GM18498 (cell line): ENCODE data around the gene RBCK1.
"Not testable (repeated sequence)": the region's sequence is repeated elsewhere in the genome, so short reads cannot be mapped to it uniquely, and the experiment has no call there.

Experiments
- ATAC-seq: cut with Tn5 transposase; IDR thresholded peaks from one replicate; pipeline ENCODE4 v1.9.1; 2021; ENCODE audit warnings: mild to moderate bottlenecking, moderate library complexity; ENCODE audit not compliant: unreplicated experiment

RBCK1 gene

DNA sequence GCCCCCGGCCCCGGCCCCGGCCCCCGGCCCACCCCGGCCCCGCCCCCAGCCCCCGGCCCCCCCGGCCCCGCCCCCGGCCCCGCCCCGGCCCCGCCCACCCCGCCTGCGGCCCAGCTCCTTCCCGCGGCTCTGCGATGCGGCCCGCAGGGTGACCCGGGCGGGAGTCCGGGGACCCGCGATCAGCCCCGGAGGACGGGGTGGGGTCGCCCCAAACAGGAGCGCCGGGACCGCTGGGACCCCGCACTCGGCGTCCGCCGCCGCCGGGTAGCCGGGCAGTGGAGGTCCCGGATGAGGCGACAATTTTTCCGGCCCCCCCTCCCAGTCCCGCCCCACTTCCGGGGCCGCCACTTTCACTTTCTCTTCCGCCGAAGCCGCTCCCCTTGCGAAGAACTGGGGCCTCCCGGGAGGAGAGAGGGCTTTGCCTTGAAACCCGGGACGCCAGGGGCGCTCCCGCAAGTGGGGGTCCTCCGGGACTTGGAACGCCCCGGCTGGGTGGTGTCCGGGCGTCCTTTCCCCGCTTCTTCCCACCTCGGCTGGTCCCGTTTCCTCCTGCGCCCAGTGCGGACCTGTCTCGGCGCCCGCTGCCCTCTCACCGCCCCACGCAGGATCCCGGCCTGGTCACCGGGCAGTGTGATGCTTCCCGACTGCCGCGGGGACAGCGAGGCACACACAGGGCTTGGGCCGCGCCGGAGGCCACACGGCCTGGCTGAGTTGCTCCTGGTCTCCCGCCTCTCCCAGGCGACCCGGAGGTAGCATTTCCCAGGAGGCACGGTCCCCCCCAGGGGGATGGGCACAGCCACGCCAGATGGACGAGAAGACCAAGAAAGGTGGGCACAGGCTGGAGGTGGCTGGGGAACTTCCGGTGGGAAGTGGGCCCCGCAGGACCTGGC is at the start of gene RBCK1:
TSS of gene RBCK1 (plus strand) at position 347 of the 890 bp plus-strand sequence. CDS start at position 806, 459 bp downstream.
- ATAC-seq: peak; percentile 75

DNA sequence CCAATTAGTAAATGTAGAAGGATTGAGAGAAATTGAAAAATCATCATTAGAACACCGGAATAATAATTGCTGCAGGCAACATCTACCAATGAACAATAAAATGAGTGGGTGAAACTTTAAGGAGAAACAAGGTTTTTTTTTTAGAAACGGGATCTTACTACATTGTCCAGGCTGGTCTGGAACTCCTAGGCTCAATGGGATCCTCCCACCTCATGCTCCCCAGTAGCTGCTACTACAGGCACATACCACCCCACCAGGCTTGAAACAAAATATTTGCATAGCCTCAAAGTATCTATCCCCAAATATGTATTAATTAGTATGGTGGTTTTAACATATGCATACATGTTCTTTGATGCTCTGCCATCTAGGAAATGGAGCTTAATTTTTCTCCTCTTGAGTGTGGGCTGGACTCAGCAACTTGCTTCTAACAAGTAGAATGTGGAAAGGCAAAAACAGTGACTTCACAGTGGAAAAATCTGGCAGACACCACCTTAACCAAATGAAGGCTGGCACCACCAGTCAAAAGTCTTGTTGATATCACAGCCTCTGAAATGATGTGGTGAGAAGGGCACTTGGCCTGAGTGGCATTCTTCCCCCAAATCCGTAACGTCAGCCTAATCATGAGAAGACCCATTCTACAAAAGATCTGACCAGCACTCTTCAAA is 49.1 kb upstream of the RBCK1 start:
- no peak for ATAC-seq

DNA sequence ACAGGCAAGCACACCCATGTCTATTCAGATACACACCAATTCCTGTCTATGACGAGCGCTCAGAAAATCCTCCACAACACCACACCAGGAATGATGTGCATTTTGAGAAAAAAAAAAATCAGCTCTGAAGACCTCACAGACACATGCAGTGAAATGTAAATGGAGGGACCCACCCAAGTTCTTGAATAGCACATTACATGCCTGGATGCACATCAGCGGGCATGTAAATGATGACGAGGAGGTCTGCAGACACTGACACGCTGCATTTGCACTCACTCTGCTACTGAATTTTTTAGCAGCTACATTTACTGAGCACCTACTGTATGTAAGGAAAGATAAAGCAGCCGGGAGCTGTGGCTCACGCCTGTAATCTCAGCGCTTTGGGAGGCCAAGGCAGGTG is 46.5 kb upstream of the RBCK1 start:
- no peak for ATAC-seq

DNA sequence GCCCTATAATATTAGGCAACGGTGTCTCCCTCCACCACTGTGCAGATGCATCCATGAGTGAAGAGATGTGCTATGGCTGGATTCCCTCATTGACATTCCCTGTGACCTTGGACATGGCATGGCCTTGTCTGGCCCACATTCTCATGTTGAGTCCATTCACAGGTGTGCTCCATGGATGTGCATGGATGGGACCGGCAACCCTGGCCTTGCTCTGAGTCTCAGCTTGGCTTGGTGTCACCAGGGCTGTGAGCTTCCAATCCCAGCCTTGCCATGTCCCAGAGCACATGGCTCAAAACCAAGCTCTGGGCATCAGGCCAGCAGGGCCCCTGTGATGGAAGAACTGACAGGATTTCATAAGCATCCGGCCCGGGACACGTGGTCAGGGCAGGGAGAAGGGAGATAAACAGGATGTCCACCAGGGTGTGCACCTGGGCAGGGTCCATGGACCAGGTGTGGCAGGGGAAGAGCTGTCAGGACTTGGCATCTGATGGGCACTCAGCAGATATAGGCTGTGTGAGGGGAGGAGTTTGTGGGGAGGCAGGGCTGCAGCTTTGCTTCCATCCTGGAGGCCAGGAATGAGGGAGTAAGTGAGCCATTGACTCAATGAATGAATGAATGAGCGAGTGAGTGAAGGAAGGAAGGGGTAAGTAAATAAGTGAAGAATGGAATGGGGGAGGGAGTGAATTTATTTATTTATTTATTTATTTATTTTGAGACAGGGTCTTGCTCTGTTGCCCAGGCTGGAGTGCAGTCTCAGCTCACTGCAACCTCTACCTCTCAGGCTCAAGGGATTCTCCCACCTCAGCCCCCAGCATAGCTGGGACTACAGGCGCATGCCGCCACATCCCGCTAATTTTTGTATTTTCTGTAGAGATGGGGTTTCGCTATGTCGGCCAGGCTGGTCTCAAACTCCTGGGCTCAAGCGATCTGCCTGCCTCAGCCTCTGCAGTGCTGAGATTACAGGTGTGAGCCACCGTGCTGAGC is 45.5 kb upstream of the RBCK1 start:
- ATAC-seq: no peak

DNA sequence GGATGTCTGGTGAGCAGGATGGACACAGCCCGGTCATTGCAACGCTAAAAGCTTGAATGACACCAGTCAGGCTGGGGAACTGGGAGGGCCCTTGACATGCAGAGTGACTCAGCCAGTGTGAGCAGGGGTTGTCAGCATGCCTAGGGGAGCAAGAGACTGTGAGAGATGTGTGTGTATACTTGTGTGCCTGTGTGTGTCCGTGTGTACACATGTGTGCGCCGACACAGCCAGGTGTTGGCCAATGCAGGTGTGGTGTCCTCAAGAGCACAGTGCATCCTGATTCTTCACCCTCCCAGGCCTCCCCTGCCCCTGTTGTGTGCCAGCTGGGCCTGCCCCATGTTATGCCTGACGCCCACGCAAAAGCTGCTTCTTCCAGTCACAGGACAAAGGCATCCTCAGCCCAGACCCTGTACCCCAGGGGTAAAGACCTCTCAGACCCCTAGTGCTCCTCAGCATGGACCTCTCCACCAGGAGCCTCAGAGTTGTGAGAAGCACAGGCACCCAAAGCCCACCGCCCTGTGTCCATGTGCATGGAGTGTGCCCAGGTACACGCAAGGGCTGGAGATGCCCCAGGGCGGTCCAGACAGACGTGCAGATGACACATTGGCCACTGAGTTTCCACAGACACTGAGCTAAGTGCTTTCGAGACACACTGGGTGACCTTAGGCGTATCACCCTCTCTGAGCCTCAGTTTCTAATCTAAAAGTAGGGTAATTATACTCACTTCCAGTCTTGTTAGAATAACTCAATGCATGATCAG is 44.6 kb upstream of the RBCK1 start:
- no peak for ATAC-seq

DNA sequence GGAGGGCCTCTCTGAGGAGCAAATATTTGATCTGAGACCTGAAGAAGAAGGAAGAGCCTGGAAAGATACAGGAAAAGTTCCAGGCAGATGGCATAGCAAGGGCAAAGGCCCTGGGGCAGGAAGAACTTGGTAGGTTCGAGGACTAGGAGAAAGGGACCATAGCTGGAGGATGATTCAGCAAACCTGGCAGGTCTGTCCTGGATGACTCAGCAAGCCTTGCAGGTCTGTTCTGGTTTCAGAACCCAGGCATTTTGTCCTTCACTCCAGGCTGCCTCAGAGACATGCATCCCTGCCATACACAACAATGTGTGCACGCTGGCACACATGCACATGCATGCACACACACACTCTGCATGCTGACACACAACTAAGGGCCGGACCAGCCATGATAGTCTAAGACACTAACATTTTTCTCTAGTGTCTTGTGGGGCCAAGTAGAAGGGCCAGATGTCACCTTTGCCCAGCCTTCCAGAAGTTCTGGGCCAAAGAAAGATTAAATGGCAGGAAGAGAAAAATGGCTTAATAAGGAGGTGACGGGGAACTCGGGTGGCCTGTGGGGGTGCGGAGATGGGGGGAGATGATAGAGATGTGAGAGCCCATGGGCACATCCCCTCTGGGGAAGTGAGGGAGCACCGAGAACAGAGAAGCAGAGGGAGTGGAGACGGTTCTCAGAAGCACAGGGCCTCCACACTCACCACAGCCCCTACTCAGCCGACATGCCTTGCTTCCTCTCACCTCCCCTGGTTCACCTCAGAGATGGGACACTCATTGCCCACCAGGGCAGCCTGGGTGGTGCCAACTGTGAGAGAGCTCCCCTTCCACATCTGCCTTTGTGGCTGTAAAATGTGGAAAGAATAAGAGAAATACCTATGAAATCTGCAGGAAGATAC is 42.9 kb upstream of the RBCK1 start:
- no peak for ATAC-seq

DNA sequence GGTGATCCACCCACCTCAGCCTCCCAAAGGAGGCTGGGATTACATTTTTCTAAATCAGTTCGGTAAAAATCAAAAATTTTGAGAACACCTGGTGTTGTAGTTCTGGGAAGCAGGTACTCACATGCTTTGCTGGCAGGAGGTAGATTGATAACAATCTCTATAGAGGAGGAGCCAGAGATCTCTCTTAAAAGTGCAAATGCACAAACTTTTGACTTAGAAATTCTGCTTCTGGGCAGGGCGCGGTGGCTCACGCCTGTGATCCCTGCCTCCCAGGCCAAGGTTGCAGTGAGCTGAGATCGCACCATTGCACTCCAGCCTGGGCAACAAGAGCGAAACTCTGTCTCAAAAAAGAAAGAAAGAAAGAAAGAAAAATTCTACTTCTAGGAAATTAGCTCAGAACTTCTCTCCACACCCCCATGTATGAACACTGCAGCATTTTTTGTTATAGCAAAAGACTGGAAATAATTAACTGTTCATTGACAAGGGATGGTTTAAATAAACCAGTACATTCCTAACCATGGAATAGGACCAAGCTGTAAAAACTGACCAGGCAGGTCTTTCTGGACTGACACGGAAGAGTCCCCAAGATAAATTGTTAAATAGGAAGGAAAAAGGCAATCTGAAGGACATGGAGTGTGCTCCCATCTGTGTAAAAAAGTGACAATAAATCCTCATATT is 41.9 kb upstream of the RBCK1 start:
- no peak for ATAC-seq

DNA sequence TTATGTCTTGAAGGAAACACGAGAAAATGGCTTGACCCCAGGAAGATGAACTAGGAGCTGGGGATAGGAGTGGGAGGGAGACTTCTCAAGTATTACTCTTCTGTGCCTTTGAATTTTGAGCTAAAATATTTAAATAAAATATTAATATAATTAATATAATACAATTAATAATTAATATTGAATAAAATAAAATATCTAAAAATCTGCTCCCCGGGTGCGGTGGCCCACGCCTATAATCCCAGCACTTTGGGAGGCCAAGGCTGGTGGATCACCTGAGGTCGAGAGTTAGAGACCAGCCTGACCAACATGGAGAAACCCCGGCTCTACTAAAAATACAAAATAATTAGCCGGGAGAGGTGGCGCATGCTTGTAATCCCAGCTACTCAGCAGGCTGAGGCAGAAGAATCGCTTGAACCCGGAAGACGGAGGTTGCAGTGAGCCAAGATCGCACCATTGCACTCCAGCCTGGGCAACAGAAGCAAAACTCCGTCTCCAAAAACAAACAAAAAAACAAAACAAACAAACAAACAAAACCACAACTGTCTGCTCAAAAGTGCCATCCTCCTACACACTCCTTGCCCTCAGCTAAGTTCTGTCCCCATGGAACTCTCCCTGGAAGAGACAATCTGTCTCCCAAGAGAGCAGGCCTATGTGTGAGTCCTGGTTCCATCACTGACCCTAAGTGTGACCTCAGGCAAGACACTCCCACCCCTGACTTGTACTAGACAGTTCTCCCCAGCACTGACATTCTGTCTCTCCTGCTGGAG is 41.2 kb upstream of the RBCK1 start:
- no peak for ATAC-seq

DNA sequence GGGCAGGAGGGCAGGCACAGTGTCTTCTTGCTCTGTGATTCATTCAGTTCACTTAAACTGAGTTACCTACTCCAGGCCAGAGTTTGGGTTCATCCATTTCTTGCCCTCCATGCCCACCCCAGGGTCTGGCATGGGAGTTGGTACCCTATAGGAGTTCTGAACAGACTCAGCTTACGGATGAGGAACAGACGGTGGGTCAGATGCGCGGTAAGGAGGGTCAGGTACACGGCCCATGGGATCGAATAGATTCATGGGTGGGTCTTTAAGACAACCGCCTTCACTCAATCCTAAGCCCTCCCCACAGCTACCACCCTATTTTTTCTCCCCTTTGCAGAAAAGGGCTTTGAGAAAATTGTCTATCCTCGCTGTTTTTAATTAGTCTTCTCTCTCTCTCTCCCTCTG is 40.6 kb upstream of the RBCK1 start:
- ATAC-seq: no peak

DNA sequence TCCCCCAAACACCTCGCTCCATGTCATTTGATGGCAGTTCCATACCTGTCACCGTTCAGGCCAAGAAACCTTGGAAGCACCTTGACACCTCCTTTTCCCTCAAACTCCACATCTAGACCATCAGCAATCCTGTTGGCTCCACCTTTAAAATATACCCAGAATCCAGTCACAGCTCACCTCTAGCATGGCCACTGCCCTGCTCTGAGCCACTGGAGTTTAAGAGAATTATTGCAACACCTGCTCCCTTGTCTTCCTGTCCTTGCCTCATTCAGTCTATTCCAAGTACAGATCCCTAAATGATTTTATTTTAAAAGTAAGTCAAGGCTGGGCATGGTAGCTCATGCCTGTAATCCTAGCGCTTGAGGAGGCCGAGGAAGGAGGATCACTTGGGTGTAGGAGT is 39.2 kb upstream of the RBCK1 start:
- no peak for ATAC-seq

DNA sequence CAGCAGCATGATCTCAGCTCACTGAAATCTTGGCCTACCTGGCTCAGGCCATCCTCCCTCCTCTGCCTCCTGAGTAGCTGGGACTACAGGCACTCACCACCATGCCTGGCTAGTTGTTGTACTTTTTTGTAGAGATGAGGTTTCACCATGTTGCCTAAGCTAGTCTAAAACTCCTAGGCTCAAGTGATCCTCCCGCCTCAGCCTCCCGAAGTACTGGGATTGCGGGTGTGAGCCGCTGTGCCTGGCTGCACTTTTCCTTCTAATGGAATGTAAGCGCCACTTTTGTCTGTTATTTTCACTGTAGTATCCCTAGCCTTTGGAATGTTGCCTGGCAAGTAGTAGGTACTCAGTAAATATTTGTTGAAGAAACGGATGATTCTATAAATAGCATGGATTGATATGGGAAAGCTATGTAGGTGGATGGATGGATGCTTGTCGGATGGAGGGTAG is 37.9 kb upstream of the RBCK1 start:
- ATAC-seq: no peak

DNA sequence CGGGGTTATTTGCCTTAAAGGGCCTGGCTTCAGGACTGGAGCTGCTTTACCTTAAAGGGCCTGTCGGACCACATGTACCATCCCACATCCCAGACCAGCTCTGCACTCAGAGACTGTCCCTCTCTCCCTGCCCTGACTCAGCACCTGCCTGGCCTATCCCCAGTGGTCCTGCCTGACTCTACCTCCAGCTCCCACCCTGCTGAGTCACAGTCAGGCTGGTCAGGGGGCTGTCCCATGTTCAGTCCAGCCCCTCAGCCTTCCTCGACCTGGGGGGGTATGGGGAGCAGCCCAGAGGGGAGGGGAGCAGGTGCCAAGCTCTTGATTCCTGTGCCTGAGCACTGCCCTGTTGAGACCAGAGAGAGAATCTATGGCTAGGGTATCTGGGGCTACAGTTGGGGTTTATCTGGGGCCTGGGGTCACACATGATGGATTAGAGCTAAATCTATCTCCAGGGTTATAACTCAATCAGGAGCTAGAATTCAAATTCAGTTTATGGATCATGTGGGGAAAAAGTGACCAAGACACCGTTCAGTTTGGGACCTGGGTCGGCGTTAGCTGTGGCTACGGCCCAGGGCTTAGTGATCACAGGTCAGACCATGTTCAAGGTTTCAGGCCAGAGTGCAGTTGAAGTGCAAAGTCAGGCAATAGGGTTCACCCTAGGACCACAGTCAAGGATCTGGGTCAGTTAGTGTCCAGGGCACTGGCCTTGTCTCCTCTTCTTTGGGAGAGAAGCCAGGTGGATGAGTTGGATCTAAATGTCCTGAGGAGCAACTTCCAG is 36.9 kb upstream of the RBCK1 start:
- no peak for ATAC-seq

DNA sequence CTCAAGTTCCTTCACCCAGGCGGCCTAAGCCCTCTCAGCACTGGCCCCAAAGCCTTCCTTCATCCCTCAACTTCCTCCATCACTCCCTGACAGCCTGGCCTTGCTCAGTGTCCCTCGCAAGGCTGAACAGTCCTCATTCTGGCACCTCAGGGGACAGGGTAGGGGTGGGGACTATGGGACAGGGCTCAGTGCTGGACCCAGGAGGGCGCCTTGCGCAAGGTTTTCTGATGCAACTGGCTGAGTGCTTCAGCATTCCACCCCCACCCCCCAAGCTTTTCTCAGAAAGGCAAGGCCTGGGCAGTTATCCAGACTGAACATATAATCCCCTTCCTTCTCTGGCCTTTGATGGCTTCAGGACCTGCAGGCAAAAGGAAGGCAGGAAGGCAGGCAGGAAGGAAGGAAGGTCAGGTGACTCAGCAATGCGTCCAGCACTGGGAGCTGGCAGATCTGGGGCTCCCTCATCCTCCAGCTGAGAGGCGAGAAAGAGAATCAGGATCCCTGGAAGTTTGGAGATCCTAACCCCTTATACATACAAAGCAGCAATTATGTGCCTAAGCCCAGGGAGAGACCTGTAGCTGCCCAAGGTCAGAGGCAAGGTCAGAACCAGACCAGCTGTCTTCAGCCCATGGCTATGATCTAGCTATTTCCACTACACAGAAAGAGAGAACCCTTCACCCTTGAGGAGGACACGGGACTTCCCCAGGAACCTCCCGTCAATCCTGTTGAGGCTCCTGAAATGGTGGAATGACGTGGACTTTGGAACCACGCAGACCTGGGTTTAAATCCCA is 36.1 kb upstream of the RBCK1 start:
- ATAC-seq: no peak

DNA sequence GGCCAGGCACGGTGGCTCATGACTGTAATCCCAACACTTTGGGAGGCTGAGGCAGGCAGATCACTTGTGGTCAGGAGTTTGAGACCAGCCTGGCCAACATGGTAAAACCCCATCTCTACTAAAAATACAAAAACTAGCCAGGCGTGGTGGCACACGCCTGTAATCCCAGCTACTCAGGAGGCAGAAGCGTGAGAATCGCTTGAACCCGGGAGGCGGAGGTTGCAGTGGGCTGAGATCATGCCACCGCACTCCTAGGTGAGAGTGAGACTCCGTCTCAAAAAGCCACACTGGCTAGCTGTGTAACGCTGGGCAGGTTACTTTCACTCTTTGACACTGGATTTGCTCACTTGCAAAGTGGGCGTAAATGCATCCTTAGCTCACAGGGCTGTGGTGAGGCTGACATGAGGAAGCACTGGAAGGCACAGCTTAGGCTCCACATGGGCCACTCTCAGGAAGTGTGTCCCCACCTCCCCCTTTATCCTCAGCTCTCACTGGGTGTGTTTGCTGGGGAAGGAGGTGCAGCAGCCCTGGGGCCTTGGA is 35.5 kb upstream of the RBCK1 start:
- not testable (repeated sequence) for ATAC-seq

DNA sequence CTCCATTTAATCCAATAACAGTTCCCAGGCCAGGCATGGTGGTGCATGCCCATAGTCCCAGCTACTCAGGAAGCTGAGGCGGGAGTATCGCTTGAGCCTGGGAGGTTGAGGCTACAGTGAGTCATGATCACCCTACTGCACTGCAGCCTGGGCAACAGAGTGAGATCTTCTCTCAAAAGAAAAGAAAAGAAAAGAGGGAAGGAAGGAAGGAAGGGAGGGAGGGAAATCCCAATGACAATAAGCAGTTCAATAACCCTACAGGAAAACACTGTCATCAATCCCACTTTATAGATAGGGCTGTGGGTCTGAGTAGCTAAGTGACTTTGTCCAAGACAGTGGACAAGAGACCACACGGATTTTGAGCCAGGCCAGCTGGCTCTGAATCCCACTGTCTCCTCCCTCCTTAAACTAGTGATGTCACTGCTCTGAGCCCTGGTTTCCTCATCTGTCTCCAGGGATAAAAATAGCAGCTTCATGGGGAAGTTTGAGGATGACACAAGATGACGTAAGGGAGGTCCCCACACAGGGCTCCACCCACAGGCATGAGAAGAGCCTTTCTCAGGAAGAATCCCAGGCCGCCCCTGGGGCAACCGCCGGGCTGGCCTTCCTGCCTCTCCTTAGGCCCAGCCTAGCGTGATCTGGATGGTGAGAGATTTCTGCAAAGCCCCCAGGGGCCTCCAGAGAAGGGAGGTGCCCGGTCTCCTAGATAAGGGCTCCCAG is 34.8 kb upstream of the RBCK1 start:
- ATAC-seq: no peak
